ENCODE measurements around the gene ATP1B2.

The ATP1B2 gene

DNA sequence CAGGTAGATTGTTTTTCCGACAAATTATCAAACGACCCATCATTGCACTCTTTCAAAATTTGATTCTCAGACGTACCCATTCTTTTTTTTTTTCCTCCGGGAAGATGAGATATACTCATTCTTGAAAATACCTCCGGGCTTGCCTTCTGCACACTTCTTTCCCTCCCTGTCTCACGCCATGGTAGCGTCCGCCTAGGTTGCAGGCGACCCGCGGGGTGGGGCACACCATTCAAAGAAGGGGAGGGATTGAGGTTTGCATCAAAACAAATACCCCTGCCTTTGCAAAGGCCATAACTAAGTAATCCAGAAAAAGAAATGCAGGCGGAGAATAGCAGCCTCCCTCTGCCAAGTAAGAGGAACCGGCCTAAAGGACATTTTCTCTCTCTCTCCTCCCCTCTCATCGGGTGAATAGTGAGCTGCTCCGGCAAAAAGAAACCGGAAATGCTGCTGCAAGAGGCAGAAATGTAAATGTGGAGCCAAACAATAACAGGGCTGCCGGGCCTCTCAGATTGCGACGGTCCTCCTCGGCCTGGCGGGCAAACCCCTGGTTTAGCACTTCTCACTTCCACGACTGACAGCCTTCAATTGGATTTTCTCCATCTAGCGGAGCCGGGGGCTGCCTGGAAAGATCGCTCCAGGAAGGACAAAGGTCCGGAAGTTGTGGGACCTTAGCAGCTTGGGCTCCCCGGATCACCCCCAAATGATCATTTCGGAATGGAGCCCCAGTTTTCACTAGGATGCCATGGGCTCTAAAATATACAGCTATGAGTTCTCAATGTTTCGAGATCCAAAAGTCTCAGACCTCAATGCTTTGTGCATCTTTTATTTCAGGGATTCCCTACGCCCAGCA lies 35.7 kb downstream of the ATP1B2 start:
- peak; percentile 89 for DNase-seq

DNA sequence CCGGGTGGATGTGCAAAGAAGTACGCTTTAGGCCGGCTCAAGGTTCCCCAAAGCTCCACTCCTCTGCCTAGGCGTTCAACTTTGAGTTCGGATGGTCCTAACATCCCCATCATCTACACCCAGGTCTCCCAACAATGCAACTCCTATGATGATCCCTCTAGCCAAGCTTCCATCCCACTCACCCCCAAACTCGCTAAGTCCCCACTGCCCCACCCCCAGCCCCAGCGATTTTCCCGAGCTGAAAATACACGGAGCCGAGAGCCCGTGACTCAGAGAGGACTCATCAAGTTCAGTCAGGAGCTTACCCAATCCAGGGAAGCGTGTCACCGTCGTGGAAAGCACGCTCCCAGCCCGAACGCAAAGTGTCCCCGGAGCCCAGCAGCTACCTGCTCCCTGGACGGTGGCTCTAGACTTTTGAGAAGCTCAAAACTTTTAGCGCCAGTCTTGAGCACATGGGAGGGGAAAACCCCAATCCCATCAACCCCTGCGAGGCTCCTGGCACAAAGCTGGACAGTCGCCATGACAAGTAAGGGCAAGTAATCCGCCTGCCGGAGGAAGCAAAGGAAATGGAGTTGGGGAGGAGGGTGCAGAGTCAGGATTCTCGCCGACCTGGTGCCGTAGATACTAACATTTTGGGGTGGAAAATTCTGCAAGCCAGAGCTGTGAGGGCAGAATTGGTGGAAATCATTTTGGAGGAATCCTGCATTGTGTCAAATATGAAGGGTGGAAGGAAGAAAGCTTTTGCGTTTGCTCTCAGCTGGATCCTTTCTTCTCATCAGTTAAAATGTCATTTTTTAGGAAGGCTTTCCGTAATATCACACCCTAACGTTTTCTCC lies 36.6 kb downstream of the ATP1B2 start, which contains the start of gene TP53:
Gene TP53, minus strand, starts transcription at position 419 of the 836 bp plus-strand sequence. CDS start 10,896 bp downstream, outside the sequence.
- DNase-seq = peak; percentile 91

DNA sequence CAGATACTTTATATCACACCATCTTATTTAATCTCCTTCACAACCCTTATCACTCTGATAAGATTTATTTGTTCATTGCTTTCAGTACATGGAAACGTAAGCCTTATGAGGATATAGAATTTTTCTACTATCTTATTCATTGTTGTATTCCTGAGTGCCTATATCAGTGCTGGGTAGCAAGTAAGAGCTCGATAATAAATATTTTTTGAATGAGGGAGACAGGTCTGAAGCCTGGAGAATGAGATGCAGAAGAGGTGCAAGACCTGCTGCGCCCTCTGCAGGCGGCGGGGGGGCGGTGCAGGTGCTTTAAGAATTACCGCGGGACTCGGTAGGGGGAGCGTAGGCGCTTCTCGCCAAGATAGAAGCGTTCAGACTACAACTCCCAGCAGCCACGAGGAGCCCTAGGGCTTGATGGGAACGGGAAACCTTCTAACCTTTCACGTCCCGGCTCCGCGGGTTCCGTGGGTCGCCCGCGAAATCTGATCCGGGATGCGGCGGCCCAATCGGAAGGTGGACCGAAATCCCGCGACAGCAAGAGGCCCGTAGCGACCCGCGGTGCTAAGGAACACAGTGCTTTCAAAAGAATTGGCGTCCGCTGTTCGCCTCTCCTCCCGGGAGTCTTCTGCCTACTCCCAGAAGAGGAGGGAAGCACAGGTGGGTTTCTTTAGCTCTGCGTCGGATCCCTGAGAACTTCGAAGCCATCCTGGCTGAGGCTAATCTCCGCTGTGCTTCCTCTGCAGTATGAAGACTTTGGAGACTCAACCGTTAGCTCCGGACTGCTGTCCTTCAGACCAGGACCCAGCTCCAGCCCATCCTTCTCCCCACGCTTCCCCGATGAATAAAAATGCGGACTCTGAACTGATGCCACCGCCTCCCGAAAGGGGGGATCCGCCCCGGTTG lies 37.4 kb downstream of the ATP1B2 start, which contains the start of gene WRAP53:
Gene WRAP53, plus strand, starts transcription at position 570 of the 900 bp plus-strand sequence. Its CDS starts 172 bp downstream, at position 742.
- peak; percentile 95 for DNase-seq

DNA sequence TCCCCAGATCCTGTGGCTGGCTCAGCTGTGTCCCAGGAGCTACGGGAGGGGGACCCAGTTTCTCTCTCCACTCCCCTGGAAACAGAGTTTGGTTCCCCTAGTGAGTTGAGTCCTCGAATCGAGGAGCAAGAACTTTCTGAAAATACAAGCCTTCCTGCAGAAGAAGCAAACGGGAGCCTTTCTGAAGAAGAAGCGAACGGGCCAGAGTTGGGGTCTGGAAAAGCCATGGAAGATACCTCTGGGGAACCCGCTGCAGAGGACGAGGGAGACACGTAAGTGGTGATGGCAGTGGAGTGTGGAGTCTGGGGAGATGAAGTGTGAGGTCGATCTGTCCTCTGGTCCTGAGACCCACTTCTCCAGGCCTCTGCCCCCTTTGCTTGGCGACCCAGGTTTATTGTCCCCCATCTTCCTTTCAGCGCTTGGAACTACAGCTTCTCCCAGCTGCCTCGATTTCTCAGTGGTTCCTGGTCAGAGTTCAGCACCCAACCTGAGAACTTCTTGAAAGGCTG lies 38.1 kb downstream of the ATP1B2 start:
- DNase-seq = no peak

DNA sequence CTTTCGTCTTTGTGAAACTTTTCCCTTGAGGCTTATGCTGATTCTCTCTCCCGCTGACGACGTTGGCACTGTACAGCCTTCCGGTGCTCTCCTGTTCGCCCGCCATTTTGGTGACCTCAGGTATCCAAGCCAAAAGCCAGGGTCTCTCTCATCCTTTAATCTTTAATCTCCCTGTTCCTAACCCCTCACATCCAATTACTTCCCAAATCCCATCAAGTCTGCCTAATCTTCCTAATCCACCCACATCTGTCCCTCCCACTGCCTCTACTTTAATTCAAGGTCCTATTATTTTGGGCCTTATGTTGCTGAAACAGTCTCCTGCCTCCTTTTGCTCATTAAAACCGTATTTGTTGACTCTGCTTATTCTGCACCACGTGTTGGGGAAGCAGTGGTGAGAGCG lies 44.9 kb downstream of the ATP1B2 start:
- DNase-seq = no peak

DNA sequence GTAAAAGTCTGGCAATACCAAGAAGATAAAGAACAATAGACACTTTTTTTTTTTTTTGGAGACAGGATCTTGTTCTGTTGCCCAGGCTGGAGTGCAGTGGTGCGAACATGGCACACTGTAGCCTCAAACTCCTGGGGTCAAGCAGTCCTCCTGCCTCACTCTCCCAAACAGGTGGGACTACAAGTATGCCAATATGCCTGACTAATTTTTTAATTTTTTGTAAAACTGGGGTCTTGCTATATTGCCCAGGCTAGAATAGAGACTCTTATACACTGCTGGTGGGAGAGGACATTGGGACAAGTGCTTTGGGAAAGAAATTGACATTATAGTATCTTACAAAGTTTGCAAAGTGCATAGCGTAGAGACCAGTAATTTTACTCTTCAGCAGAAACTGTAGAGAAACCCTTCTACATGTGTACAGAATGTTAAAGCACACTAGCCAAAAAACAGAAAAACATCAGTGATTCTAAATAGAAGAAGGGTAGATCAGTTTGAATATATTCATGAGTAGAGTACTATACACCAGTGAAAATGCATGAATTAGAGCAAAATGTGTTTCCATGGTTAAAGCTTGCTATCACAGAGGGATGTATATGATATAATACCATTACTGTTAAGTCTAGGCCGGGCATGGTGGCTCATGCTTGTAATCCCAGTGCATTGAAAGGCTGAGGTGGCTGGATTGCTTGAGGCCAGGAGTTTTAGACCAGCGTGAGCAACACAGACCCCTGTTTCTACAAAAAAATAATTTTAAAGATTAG lies 47.3 kb downstream of the ATP1B2 start:
- DNase-seq = no peak

DNA sequence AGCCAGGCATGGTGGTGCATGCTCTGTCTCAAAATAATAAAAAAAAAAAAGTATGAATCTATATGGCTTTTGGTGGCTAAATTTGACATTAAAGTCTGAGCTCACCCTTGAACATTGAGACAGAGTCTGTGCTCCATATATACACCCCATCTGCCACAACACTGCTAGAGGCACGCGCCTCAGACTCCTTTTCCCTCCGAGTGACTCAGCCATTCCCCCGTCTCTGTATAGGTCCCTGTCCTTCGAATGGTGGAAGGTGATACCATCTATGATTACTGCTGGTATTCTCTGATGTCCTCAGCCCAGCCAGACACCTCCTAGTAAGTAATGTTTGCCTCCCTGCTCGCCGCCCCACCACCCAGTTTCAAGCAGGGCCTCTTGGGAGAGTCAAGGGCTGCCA lies 49.8 kb downstream of the ATP1B2 start:
- no peak for DNase-seq

DNA sequence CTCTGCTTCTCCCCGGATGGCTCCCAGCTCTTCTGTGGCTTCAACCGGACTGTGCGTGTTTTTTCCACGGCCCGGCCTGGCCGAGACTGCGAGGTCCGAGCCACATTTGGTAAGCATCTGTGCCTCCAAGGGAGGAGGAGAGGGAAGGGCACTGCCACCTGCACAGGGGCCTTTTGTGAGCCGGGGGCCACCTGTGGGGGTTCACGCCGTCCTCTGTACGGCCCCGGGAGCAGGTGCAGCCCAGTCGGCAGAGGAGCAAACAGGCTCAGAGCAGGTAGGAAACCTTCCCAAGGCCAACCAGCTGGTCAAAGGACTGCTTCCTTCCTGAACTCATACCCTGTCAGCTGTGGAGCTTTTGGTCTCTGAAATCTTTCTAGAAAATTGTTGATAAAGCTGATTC lies 51.0 kb downstream of the ATP1B2 start:
- no peak for DNase-seq

DNA sequence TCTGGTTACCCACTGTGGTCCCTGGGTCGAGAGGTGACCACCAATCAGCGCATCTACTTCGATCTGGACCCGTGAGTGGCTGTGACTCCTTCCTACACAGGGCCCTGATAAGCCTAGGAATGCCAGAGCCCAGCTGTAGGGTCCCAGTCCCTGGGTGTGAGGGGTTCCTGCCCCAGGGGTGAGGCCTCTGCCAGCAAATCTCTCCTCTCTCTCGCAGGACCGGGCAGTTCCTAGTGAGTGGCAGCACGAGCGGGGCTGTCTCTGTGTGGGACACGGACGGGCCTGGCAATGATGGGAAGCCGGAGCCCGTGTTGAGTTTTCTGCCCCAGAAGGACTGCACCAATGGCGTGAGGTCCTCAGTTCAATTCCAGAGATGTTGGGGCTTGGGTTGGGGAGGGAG lies 52.0 kb downstream of the ATP1B2 start:
- DNase-seq = no peak

DNA sequence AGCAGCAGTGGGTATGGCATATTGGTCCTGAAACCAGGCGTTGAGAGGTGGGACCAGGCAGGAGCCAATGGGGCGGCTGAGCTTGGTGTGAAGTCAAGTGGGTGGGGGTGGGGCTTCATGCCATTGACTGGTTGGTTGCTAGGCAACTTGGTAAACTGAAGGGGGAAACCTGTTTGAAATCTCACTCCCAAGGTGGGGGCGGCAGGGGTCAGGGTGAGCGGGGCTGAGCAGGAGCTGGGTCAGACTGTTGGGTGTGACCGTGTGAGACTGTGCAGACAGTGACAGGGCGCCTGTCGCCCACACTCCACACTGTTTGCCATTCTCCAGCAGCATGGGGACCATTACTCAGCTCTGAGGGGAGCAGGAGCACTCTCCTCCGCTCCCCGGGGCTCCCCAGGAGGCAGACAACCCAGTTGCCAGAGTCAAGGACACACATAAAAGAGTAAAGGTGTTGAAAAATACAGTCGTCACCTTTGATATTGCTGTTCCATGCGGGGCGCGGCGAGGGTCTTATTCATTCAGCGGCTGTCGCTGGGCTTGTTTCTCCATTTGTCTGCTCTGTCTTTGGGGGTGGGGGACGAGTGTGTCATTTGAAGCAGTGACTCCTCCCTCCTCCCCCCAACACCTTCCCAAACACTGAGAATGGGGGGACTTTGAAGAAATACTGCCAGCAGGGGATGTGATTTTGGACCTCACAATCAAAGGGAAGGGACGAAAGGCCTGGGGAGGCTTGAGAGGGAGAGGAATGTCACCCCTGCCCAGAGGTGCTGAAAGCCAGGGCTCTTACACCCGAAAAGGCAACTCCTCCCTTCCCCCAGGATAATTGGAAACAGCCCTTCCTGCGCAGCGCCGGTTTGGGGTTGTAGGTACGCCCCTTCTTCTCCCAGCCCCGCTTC lies 53.1 kb downstream of the ATP1B2 start:
- DNase-seq = peak; percentile 77

DNA sequence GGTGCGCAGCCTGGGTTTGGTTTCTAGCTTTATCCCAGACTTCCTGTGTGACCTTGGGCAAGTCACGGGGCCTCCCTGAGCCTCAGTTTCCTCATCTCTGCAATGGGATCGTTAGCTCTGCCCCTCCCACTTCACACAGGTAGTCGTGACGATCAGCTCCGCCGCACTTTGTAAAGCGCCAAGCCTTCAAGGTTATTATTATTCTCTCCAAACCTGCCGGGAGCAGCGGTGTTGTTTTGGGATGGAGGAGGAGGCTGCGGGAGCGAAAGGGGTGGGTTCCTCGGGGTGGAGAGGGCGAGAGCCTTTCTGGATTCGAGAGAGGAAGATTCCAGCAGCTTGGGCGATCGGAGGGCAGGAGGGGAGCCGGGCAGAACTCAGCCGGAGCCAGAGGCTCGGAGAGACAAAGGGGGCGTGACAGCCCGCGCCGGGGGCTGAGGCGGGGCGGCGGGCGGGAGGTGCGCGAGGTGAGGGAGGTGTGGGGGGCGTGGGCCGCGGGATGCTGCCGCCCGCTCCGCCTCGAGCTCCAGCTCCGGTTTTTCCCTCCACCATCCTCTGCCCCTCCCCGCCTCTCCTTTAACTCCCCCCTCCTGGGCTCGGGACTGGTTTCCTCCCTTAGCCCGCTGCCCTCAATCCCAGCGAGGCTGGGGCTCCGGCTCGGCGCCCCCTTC lies 54.0 kb downstream of the ATP1B2 start, which contains the start of gene EFNB3:
Gene EFNB3, plus strand, starts transcription at position 602 of the 668 bp plus-strand sequence. CDS start 397 bp downstream, outside the sequence.
- DNase-seq = peak; percentile 84

DNA sequence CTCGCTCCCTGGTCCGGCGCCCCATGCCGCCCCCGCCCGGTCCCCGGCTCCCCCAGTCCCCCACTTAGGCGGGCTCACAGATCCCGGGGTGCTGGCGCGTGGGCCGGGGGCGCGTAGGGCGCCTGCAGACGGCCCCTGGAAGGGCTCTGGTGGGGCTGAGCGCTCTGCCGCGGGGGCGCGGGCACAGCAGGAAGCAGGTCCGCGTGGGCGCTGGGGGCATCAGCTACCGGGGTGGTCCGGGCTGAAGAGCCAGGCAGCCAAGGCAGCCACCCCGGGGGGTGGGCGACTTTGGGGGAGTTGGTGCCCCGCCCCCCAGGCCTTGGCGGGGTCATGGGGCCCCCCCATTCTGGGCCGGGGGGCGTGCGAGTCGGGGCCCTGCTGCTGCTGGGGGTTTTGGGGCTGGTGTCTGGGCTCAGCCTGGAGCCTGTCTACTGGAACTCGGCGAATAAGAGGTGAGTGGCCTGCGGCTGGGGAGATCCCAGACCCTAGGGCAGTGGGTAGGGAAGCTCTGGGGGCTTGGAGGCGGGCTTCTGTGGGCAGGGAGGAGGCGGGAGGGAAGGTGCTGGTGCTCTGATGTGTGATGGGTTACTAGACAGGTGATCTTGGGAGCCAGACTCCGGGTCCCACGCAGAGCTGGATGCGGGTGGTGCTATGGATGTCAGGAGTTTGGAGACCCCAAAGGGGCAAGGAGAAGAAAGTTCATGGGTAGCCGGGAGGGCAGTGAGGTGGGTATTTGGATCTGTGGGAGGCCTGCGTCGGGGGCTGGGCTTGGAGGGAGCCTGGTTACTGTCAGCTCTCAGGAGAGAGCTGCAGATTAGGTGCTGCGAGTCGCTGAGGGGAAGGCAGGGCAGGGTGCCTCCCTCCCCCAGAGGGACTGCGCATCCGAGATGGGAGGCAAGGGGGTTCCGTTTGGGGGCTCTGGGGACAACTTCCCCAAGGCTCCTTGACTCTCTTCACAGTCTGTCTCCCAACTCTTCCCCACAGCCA lies 54.8 kb downstream of the ATP1B2 start:
- peak; percentile 37 for DNase-seq

DNA sequence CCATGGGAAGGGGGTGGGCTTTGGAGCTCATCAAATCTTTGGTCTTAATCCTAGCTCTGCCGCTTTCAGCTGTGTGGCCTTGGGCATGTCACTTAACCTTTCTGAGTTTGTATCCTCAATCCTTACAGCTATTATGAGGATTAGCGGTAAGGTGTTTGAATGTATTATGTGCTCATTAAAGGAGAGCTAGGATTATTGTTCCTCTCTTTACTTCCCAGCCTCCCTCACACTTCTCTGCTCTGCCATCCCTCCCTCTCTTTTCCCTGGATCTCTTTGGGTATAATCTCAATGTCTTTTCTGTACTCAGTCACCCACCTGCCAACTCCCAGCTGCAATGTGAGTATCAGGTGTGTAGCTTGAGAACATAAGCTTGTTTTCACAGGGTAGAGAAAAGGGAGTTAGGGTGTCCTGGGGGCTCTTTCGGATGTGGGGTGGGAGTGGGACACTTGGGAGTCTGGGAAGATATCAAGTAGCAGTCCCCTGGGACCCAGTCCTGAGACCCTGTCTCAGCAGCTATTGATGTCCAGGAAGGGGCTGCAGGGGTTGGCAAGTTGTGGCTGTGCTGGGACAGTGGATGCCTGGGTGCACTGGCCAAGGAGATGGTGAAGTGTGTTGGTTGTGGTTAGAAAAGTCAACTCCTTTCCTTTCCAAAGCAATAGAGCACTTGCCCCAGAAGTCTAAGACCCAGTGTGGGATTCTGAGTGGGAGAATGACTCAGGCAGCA lies 56.1 kb downstream of the ATP1B2 start:
- DNase-seq = no peak
